GM21737 (cell line): ENCODE results near the gene NEK6.

ENCODE experiments used
- ATAC-seq: cut with Tn5 transposase; IDR thresholded peaks from one replicate; pipeline ENCODE4 v1.9.1; 2021; ENCODE audit warnings: mild to moderate bottlenecking, moderate library complexity; ENCODE audit not compliant: unreplicated experiment

The NEK6 gene

GRCh38 chr9:124257844-124258606 lies at the start of gene NEK6:
Gene NEK6 (plus strand): TSS chr9:124257949. CDS start chr9:124301965, 44,016 bp downstream.
- ATAC-seq, result no peak

DNA sequence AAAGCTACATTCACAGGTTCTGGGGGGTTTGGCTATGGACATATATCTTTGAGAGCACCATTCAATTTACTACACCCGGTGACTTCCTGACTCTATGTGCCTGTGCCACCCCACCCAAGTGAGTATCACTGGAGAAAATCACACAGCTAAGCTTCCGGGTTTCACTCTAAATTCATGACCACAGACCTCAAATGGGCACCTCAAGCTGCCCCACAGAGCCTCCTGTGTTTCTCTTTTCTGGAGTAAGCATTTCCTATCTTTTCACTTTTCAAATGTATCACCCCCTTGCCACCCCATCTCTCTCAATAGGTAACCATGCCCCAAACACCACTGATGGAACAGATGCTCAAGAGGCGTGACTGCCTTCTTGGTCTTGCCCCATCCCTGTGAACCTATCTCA lies 49.2 kb upstream of the NEK6 start:
- no peak for ATAC-seq

GRCh38 chr9:124209279-124209678 lies 48.5 kb upstream of the NEK6 start:
- no peak for ATAC-seq

GRCh38 chr9:124209774-124210173 lies 48.0 kb upstream of the NEK6 start:
- no peak for ATAC-seq

- ATAC-seq, result peak; percentile 52
Observed at GRCh38 chr9:124210697-124211096, 47.1 kb upstream of the NEK6 start.

DNA sequence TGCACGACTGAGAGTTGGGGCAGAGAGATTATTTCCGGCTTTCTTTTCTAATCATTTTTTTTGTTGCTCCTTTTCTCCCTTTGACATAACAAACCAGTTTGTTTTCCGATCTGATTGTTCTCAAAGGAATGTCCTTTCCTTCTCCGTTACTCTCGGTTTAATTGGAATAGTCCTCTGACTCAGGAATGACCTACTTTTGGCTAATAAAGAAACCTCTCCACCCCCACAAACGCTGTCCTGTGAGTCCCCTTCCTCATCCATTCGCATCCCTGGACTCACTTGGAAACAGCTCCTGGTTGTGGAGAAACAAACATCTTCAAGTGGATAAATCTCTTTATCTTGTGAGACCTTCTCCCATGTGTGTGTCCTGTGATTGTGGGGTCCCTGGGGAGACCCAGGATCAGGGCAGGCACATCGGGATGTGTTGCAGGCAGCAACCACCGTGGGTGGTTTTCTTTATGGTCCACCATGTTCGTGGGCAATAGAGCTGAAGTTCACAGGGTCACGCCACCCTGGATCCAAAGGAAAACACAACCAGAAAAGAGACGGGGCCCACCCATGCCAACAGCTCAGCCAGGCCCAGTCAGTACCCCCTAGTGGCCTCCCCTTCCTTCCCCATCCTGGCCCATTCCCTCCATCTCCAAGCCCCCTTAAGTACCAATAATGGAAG lies 45.2 kb upstream of the NEK6 start:
- ATAC-seq, result no peak

GRCh38 chr9:124213396-124213795 lies 44.4 kb upstream of the NEK6 start:
- no peak for ATAC-seq

DNA sequence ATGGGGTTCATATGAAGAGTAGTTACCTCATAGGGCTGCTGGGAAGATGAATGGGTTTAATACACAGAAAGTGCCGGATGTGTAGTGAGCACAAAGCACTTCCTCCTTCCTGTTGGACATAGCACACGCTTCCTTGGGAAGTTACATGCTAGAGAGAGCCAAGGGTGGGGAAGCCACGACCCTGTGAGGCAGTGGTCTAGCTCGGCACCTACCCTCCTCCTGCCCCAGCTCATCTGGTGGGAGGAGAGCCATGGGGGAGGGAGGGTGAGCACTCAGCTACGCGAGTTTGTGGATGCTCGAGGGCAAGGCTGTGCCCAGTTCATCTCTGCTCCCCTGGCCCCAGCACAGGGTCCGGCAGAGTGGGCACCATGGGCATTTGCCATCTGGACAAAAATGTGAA lies 43.6 kb upstream of the NEK6 start:
- ATAC-seq, result no peak

DNA sequence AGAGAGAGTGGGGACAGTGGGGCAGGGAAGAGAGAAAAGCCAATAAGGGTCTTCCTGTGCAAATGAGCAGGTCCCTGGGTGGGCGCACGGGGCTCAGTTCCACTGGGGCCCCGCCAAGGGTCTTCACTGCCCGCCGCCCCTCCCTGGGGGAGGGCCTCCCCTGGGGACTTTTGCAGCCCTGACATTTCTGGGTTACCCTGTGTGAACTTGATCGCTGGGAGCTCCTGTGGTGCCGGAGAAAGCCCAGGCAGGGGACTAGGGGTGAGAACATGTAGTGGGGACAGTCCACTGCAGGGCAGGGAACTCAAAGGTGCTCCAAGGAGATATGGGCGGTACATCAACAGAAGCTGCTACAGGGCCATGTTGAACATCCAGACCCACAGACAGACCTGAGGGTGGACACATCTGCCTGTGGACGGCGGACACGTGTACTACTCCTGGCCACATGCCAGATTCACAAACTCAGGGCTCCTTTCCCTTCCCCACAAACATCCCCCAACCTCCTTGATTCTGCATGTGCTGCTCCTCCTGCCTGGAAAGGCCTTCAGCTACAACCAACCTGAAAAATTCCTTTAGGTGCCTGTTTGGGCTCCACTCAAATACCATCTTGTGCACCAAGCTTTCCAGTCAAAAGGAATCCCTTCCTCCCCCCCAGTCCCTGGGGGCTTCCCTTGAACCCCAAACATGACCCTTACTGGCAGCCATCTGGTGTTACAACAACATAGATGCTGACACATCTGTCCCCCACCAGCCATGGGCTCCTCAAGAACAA lies 43.0 kb upstream of the NEK6 start:
- no peak for ATAC-seq

GRCh38 chr9:124215368-124215910 lies 42.3 kb upstream of the NEK6 start:
- ATAC-seq, result no peak

GRCh38 chr9:124215956-124216355 lies 41.8 kb upstream of the NEK6 start:
- ATAC-seq, result no peak

GRCh38 chr9:124216474-124217176 lies 41.1 kb upstream of the NEK6 start:
- peak; percentile 34 for ATAC-seq

GRCh38 chr9:124217836-124218437 lies 39.8 kb upstream of the NEK6 start:
- no peak for ATAC-seq

DNA sequence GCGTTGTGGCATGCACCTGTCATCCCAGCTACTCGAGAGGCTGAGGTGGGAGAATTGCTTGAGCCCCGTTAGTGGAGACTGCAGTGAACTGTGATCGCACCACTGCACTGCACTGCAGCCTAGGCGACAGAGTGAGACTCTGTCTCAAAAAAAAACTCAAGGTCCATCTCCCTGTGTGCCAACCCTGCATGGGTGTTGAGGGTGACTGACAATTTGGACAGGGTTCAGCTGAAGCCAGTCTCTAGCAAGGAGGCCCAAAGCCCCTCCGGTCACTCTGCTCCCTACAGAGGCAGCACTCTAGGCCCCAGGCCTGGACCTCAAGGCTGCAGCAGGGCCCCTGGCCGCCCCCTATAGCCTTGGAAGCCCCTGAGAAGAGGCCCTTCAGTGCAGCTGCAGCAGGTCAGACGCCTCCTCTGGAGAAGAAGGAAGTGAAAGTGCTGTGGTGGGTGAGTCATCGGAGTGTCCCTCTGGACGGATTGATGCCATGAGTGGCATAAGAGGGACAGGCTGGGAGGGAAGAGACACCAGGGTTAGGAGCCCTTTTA lies 39.2 kb upstream of the NEK6 start:
- peak; percentile 46 for ATAC-seq

- ATAC-seq, result peak; percentile 4
Observed at GRCh38 chr9:124218987-124219461, 38.7 kb upstream of the NEK6 start.

DNA sequence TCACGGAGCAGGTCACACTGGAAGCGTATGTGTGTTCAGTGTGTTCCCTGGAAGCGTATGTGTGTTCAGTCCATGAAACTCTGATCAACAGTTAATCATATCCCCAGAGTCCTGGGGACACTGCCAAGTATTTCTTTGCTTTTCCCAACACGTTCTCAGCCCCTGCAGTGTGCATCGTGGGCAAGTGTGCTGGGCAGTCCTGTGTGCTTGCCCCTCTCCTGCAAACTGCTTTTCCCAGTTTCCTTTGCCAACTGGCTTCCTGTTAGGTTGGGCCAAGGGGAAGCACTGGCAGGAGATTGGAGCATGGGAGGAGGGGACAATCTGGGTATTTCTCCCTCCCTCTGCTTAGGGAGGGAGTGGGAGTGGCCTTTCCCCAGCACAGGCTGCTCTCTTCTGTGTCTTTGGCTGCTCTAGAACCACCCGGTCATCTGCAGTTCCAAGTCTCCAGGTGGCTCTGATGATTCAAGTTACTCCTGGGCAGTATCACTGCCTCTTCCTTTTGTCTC lies 36.8 kb upstream of the NEK6 start:
- no peak for ATAC-seq

- ATAC-seq, result no peak
Observed at GRCh38 chr9:124221676-124222075, 36.1 kb upstream of the NEK6 start.

DNA sequence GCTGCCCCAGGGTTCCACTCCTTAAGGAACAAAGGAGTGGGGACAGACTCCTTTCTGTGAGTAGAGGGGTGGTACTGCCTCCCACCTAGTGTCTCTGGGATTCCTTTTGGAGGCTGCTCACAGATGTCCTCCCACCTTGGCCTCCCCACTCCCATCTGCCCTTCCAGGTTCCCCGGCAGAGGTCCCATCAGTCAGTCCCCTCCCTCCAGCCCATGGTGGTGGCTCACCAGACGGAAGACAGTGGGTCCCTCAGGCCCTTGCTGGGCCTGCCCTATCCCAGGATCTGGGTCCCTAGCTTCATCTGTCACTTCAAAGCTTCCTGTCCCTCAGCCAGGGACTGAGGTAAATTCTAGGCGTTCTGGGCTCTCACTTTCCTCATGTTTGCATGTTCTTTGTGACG lies 35.6 kb upstream of the NEK6 start:
- ATAC-seq, result no peak

- ATAC-seq, result no peak
Observed at GRCh38 chr9:124222918-124223720, 34.6 kb upstream of the NEK6 start.
